GM12878 (cell line): ENCODE data around the gene PLOD2. TPM values are rescaled to one million over a fixed set of nuclear protein-coding genes. Genes with fewer than 3 reads are reported as not detected.

Source experiments
- ATAC-seq: fragments of 200-7000 bp; cut with Tn5 transposase; 3 replicates; pipeline ENCODE4 v1.9.1; 2020; ENCODE audit warnings: mild to moderate bottlenecking, moderate library complexity
- BruUV-seq: library from RNA; stranded (reverse); fragments of 400-500 nt; replicated peaks from 2 replicates; lab custom pipeline; 2021; lab: Mats Ljungman, UMichigan
- CTCF ChIA-PET: fragments of 300-600 bp; sonication (Branson Sonifier 250); formaldehyde crosslinking; extraction: SDS; loops from one replicate; lab custom pipeline; 2021; ENCODE audit warnings: inconsistent platforms; lab: Yijun Ruan, JAX
- POLR2A ChIA-PET: fragments of 350-600 bp; formaldehyde crosslinking; extraction: SDS; loops from one replicate; lab custom pipeline; 2021; ENCODE audit warnings: inconsistent platforms; lab: Charles Lee
- RAD21 ChIA-PET: fragments of 300-600 bp; sonication (Branson Sonifier 250); formaldehyde crosslinking; loops from one replicate; lab custom pipeline; 2023; ENCODE audit warnings: antibody characterized with exemption; ENCODE audit not compliant: unreplicated experiment; lab: Charles Lee
- SMC1A ChIA-PET: fragments of 300-600 bp; sonication (Branson Sonifier 250); formaldehyde crosslinking; loops from one replicate; lab custom pipeline; 2023; ENCODE audit not compliant: unreplicated experiment, uncharacterized antibody; lab: Charles Lee
- DNase-seq: peaks from one replicate; pipeline ENCODE4 v3.0.0-alpha.2; 2011; ENCODE audit warnings: low read depth, low spot score
- FAIRE-seq: peaks from 3 replicates; lab custom pipeline; 2011; peaks lifted over from hg19 to GRCh38; lab: Jason Lieb, UNC
- H2AFZ ChIP-seq: 2 replicates; pipeline ENCODE4 v1.6.0; 2011; ENCODE audit warnings: low read depth, low read length, control low read depth; ENCODE audit not compliant: control insufficient read depth
- H3K27ac ChIP-seq: 2 replicates; pipeline ENCODE4 v1.5.1; 2011; ENCODE audit warnings: control low read depth; ENCODE audit not compliant: control insufficient read depth, insufficient read depth
- H3K27me3 ChIP-seq, 2 experiments: replicated peaks in 1 of 2; 2 replicates each; pipeline versions ENCODE4 v1.6.0 to v1.6.1; 2011; ENCODE audit warnings: low read length in 1 of 2; ENCODE audit not compliant: control insufficient read depth in 2 of 2, insufficient read depth in 2 of 2
- H3K36me3 ChIP-seq, 2 experiments: 2 replicates each; pipeline ENCODE4 v1.5.1; 2011; ENCODE audit warnings: low read length in 1 of 2; ENCODE audit not compliant: control insufficient read depth in 2 of 2, insufficient read depth in 2 of 2
- H3K4me1 ChIP-seq: 2 replicates; pipeline ENCODE4 v1.6.1; 2011; ENCODE audit warnings: mild to moderate bottlenecking, low read length, moderate library complexity, mixed read lengths; ENCODE audit not compliant: control insufficient read depth, insufficient read depth
- H3K4me2 ChIP-seq: 2 replicates; pipeline ENCODE4 v1.6.0; 2011; ENCODE audit warnings: control low read depth; ENCODE audit not compliant: control insufficient read depth, insufficient read depth
- H3K4me3 ChIP-seq: fragments of 200-600 bp; sonication (generic); 2 replicates; pipeline ENCODE4 v1.5.1; 2016
- H3K79me2 ChIP-seq: 2 replicates; pipeline ENCODE4 v1.6.0; 2011; ENCODE audit warnings: low read length; ENCODE audit not compliant: control insufficient read depth, insufficient read depth
- H3K9ac ChIP-seq: 2 replicates; pipeline ENCODE4 v1.8.0; 2011; ENCODE audit warnings: low read length, control low read depth, mixed read lengths; ENCODE audit not compliant: control insufficient read depth, insufficient read depth
- H3K9me3 ChIP-seq: replicated peaks from 3 replicates; pipeline ENCODE4 v1.5.1; 2011; ENCODE audit warnings: mild to moderate bottlenecking, low read length; ENCODE audit not compliant: control insufficient read depth, insufficient read depth
- H4K20me1 ChIP-seq: 2 replicates; pipeline ENCODE4 v1.6.0; 2011; ENCODE audit not compliant: control insufficient read depth, insufficient read depth
- CBX3 ChIP-seq: fragments of 200-600 bp; sonication (generic); IDR thresholded peaks from 2 replicates; pipeline ENCODE4 v1.6.1; 2016; ENCODE audit warnings: low read depth, borderline replicate concordance
- CHD1 ChIP-seq: IDR thresholded peaks from 2 replicates; pipeline ENCODE4 v1.6.1; 2012; ENCODE audit warnings: low read depth, low read length, improper control_type of control experiment
- CREM ChIP-seq: IDR thresholded peaks from 2 replicates; pipeline ENCODE4 v1.6.1; 2014; ENCODE audit warnings: antibody characterized with exemption, low read depth
- HDAC2 ChIP-seq: fragments of 200-600 bp; sonication (generic); IDR thresholded peaks from 2 replicates; pipeline ENCODE4 v1.6.1; 2017
- HDAC6 ChIP-seq: fragments of 200-600 bp; sonication (generic); IDR thresholded peaks from one replicate; pipeline ENCODE4 v1.8.0; 2017; ENCODE audit warnings: antibody characterized with exemption; ENCODE audit not compliant: unreplicated experiment
- MTA2 ChIP-seq: fragments of 450-650 bp; IDR thresholded peaks from 2 replicates; pipeline ENCODE4 v1.6.1; 2016; ENCODE audit warnings: low read depth, mild to moderate bottlenecking, moderate library complexity
- MXI1 ChIP-seq: fragments of 150-350 bp; IDR thresholded peaks from 2 replicates; pipeline ENCODE4 v1.6.1; 2011; ENCODE audit warnings: low read depth, mild to moderate bottlenecking, inconsistent platforms, low read length, improper control_type of control experiment
- MYB ChIP-seq: fragments of 150-350 bp; IDR thresholded peaks from 2 replicates; pipeline ENCODE4 v1.6.1; 2014; ENCODE audit warnings: mild to moderate bottlenecking, low read depth, low read length, borderline replicate concordance
- NR2C2 ChIP-seq: IDR thresholded peaks from 2 replicates; pipeline ENCODE4 v1.6.1; 2011; ENCODE audit warnings: borderline replicate concordance, low read depth; ENCODE audit not compliant: control insufficient read depth, insufficient read length
- RELA ChIP-seq: fragments of 450-650 bp; IDR thresholded peaks from 2 replicates; pipeline ENCODE4 v1.8.0; 2014; ENCODE audit warnings: borderline replicate concordance; ENCODE audit not compliant: partially characterized antibody
- SMAD5 ChIP-seq: IDR thresholded peaks from 2 replicates; pipeline ENCODE4 v1.6.1; 2016; ENCODE audit warnings: antibody characterized with exemption, low read depth
- USF2 ChIP-seq: IDR thresholded peaks from 2 replicates; pipeline ENCODE4 v1.6.1; 2011; ENCODE audit warnings: low read depth, low read length, improper control_type of control experiment, borderline replicate concordance
- YBX1 ChIP-seq: fragments of 450-650 bp; IDR thresholded peaks from 2 replicates; pipeline ENCODE4 v1.6.1; 2016; ENCODE audit warnings: antibody characterized with exemption
- in situ Hi-C: fragments of 300-500 bp; cut with MboI; formaldehyde crosslinking; loops from 9 replicates; pipeline ENCODE4 v1.14.3; 2018; ENCODE audit warnings: mixed read lengths
- intact Hi-C: fragments of 100-400 bp; cut with micrococcal nuclease; formaldehyde crosslinking; loops from one replicate; pipeline ENCODE4 v1.14.2; 2022; ENCODE audit not compliant: unreplicated experiment
- polyA plus RNA-seq, 11 experiments: library from polyadenylated mRNA; depleted of rRNA in 4 of 11; unstranded in 6 of 11; stranded (reverse) in 5 of 11; fragments of >200 nt; fragmentation: Nextera tagmentation in 4 of 11; fragmentation: Illumina TruSeq in 1 of 11; extraction: Ambion mirVana in 4 of 11; extraction: Trizol in 1 of 11; gene quantifications; 1 replicate in 1 of 11; 2 replicates in 10 of 11; pipeline versions ENCODE4 v1.2.1 to v1.2.3, GENCODE V29; 2011 to 2016; ENCODE audit warnings: inconsistent platforms in 2 of 11, missing spikeins in 2 of 11, low read depth in 1 of 11
- total RNA-seq, 4 experiments: library from RNA; depleted of rRNA in 3 of 4; stranded (reverse); fragments of >200 nt in 3 of 4; fragmentation: Illumina TruSeq in 1 of 4; extraction: Trizol in 1 of 4; gene quantifications; 2 replicates each; pipeline versions ENCODE4 v1.2.1 to v1.2.3, GENCODE V29; 2013 to 2021
- TF ChIP-seq, protein P1 (sequence below): IDR thresholded peaks from 2 replicates; pipeline ENCODE4 v1.6.1; 2012; ENCODE audit warnings: low read depth, low read length, improper control_type of control experiment
- TF ChIP-seq, protein P2 (sequence below): fragments of 450-650 bp; IDR thresholded peaks from 2 replicates; pipeline ENCODE4 v1.6.1; 2017; ENCODE audit warnings: borderline replicate concordance
- TF ChIP-seq, protein P3 (sequence below): fragments of 450-650 bp; IDR thresholded peaks from 2 replicates; pipeline ENCODE4 v1.6.1; 2017; ENCODE audit warnings: mild to moderate bottlenecking, moderate library complexity

Gene PLOD2
- total and polyA plus RNA-seq, 10 of the 15 experiments (the other 5 are each of a cell fraction or from before 2014, with no cell fraction given), result 0.03 to 0.56 (median 0.33) TPM; not detected in 4

DNA sequence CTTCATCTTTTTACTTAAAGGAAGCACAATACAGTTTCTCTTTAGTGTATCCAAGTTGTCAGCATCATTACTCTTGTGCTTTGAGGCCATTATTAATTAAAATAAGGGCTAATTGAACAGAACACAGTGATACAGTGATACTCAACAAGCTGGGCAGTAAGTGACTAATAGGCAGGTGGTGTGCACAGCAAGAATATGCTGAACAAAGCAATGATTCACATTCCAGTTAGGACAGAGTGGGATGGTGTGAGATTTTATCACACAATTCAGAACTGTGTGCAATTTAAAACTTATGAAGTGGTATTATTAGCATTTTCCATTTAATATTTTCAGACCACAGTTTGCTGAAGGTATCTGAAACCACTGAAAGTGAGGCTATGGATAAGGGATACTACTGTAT, 116.9 kb downstream of the PLOD2 start:
- TF ChIP-seq, protein P1, sequence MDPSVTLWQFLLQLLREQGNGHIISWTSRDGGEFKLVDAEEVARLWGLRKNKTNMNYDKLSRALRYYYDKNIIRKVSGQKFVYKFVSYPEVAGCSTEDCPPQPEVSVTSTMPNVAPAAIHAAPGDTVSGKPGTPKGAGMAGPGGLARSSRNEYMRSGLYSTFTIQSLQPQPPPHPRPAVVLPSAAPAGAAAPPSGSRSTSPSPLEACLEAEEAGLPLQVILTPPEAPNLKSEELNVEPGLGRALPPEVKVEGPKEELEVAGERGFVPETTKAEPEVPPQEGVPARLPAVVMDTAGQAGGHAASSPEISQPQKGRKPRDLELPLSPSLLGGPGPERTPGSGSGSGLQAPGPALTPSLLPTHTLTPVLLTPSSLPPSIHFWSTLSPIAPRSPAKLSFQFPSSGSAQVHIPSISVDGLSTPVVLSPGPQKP, result no peak
- TF ChIP-seq SMAD5 (no peak), USF2 (no peak), MXI1 (no peak), CBX3 (no peak), NR2C2 (no peak), MTA2 (no peak), RELA (no peak), CHD1 (no peak), HDAC2 (no peak), YBX1 (no peak), HDAC6 (no peak), MYB (no peak), CREM (no peak)
- TF ChIP-seq, protein P2, sequence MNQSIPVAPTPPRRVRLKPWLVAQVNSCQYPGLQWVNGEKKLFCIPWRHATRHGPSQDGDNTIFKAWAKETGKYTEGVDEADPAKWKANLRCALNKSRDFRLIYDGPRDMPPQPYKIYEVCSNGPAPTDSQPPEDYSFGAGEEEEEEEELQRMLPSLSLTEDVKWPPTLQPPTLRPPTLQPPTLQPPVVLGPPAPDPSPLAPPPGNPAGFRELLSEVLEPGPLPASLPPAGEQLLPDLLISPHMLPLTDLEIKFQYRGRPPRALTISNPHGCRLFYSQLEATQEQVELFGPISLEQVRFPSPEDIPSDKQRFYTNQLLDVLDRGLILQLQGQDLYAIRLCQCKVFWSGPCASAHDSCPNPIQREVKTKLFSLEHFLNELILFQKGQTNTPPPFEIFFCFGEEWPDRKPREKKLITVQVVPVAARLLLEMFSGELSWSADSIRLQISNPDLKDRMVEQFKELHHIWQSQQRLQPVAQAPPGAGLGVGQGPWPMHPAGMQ, result no peak
- TF ChIP-seq, protein P3, sequence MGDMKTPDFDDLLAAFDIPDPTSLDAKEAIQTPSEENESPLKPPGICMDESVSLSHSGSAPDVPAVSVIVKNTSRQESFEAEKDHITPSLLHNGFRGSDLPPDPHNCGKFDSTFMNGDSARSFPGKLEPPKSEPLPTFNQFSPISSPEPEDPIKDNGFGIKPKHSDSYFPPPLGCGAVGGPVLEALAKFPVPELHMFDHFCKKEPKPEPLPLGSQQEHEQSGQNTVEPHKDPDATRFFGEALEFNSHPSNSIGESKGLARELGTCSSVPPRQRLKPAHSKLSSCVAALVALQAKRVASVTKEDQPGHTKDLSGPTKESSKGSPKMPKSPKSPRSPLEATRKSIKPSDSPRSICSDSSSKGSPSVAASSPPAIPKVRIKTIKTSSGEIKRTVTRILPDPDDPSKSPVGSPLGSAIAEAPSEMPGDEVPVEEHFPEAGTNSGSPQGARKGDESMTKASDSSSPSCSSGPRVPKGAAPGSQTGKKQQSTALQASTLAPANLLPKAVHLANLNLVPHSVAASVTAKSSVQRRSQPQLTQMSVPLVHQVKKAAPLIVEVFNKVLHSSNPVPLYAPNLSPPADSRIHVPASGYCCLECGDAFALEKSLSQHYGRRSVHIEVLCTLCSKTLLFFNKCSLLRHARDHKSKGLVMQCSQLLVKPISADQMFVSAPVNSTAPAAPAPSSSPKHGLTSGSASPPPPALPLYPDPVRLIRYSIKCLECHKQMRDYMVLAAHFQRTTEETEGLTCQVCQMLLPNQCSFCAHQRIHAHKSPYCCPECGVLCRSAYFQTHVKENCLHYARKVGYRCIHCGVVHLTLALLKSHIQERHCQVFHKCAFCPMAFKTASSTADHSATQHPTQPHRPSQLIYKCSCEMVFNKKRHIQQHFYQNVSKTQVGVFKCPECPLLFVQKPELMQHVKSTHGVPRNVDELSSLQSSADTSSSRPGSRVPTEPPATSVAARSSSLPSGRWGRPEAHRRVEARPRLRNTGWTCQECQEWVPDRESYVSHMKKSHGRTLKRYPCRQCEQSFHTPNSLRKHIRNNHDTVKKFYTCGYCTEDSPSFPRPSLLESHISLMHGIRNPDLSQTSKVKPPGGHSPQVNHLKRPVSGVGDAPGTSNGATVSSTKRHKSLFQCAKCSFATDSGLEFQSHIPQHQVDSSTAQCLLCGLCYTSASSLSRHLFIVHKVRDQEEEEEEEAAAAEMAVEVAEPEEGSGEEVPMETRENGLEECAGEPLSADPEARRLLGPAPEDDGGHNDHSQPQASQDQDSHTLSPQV, result no peak
- TF ChIP-seq, all 136 proteins: peak for 0
- H3K9me3 ChIP-seq, result no peaks in the 10 kb centered on the region; the same call in 2 of the 3 replicates
- H4K20me1 ChIP-seq, result no peaks in the 10 kb centered on the region
- SMC1A ChIA-PET, result no interaction called here
- POLR2A ChIA-PET, result no interaction called here
- no peaks in the 10 kb centered on the region for H3K79me2 ChIP-seq
- ATAC-seq, result no peak
- no peak overlapping the region for H3K27ac ChIP-seq
- intact Hi-C loops, result no loop called here
- in situ Hi-C loops, result no loop called here
- FAIRE-seq, result no peak
- no peak overlapping the region for H3K9ac ChIP-seq
- no peak overlapping the region for H3K4me2 ChIP-seq
- no peaks in the 10 kb centered on the region for H3K4me1 ChIP-seq
- H3K4me3 ChIP-seq, result no peak overlapping the region
- RAD21 ChIA-PET, result no interaction called here
- H3K36me3 ChIP-seq, result no peaks in the 10 kb centered on the region
- no peaks in the 10 kb centered on the region for H3K27me3 ChIP-seq
- no peak overlapping the region for H2AFZ ChIP-seq
- no peak for DNase-seq
- no TSS peak for BruUV-seq
- CTCF ChIA-PET, result no interaction called here
